ENCODE measurements around the gene PGGHG. TPM values are rescaled to one million over a fixed set of nuclear protein-coding genes. Genes with fewer than 3 reads are reported as not detected.
"Not testable (repeated sequence)": the region's sequence is repeated elsewhere in the genome, so short reads cannot be mapped to it uniquely, and the experiment has no call there.

The PGGHG gene
- total RNA-seq, 1 donor from 2014 or later: 14.4 TPM

GRCh38 chr11:285894-286220 is 3.1 kb upstream of the PGGHG start:
- Mint-ChIP-seq H3K27ac (ENCODE audit: unreplicated experiment) (no peak overlapping the region), H3K4me1 (ENCODE audit: low read depth, unreplicated experiment) (peaks cover 3% of the 10 kb centered on the region), H3K27me3 (ENCODE audit: unreplicated experiment) (peaks cover 20% of the 10 kb centered on the region), H3K36me3 (ENCODE audit: unreplicated experiment) (no peaks in the 10 kb centered on the region), H3K9me3 (ENCODE audit: unreplicated experiment) (peaks cover 13% of the 10 kb centered on the region), H3K4me3 (ENCODE audit: unreplicated experiment) (no peak overlapping the region)
- no peak for TF ChIP-seq CTCF (IDR thresholded peaks at IDR 0.05; ENCODE audit: partially characterized antibody, unreplicated experiment)
- DNase-seq: no peak

GRCh38 chr11:286977-287820 is 1.7 kb upstream of the PGGHG start:
- not testable (repeated sequence) for DNase-seq; H3K27ac Mint-ChIP-seq (ENCODE audit: unreplicated experiment); H3K4me1 Mint-ChIP-seq (ENCODE audit: low read depth, unreplicated experiment); H3K4me3 Mint-ChIP-seq (ENCODE audit: unreplicated experiment); H3K36me3 Mint-ChIP-seq (ENCODE audit: unreplicated experiment)
- peaks cover 14% of the 10 kb centered on the region for H3K9me3 Mint-ChIP-seq (ENCODE audit: unreplicated experiment)
- peaks cover 20% of the 10 kb centered on the region for H3K27me3 Mint-ChIP-seq (ENCODE audit: unreplicated experiment)

GRCh38 chr11:287821-288477 is 977 bp upstream of the PGGHG start:
- TF ChIP-seq CTCF (IDR thresholded peaks at IDR 0.05; ENCODE audit: partially characterized antibody, unreplicated experiment): no peak
- no peak for DNase-seq
- H3K9me3 Mint-ChIP-seq (ENCODE audit: unreplicated experiment): peaks cover 13% of the 10 kb centered on the region
- peak overlapping the region; percentile 77 for H3K4me3 Mint-ChIP-seq (ENCODE audit: unreplicated experiment)
- H3K27me3 Mint-ChIP-seq (ENCODE audit: unreplicated experiment): peaks cover 13% of the 10 kb centered on the region
- no peaks in the 10 kb centered on the region for H3K36me3 Mint-ChIP-seq (ENCODE audit: unreplicated experiment)
- peaks cover 1% of the 10 kb centered on the region for H3K4me1 Mint-ChIP-seq (ENCODE audit: low read depth, unreplicated experiment)
- H3K27ac Mint-ChIP-seq (ENCODE audit: unreplicated experiment): no peak overlapping the region

- Mint-ChIP-seq H3K27ac (ENCODE audit: unreplicated experiment) (no peak overlapping the region), H3K4me1 (ENCODE audit: low read depth, unreplicated experiment) (no peaks in the 10 kb centered on the region), H3K27me3 (ENCODE audit: unreplicated experiment) (peaks cover 11% of the 10 kb centered on the region), H3K4me3 (ENCODE audit: unreplicated experiment) (no peak overlapping the region), H3K9me3 (ENCODE audit: unreplicated experiment) (peaks cover 7% of the 10 kb centered on the region), H3K36me3 (ENCODE audit: unreplicated experiment) (no peaks in the 10 kb centered on the region)
- no peak for TF ChIP-seq CTCF (IDR thresholded peaks at IDR 0.05; ENCODE audit: partially characterized antibody, unreplicated experiment)
- no peak for DNase-seq
These were observed 429 bp downstream of the PGGHG start for GRCh38 chr11:289398-289711.

GRCh38 chr11:289712-290620 is 1.0 kb downstream of the PGGHG start:
- Mint-ChIP-seq H3K4me1 (ENCODE audit: low read depth, unreplicated experiment) (no peaks in the 10 kb centered on the region), H3K9me3 (ENCODE audit: unreplicated experiment) (peaks cover 7% of the 10 kb centered on the region), H3K27me3 (ENCODE audit: unreplicated experiment) (peaks cover 11% of the 10 kb centered on the region), H3K27ac (ENCODE audit: unreplicated experiment) (no peak overlapping the region), H3K4me3 (ENCODE audit: unreplicated experiment) (no peak overlapping the region), H3K36me3 (ENCODE audit: unreplicated experiment) (no peaks in the 10 kb centered on the region)
- TF ChIP-seq CTCF (IDR thresholded peaks at IDR 0.05; ENCODE audit: partially characterized antibody, unreplicated experiment): no peak
- no peak for DNase-seq
